Measurements from ENCODE around the gene ZFHX3.

ZFHX3 gene

DNA sequence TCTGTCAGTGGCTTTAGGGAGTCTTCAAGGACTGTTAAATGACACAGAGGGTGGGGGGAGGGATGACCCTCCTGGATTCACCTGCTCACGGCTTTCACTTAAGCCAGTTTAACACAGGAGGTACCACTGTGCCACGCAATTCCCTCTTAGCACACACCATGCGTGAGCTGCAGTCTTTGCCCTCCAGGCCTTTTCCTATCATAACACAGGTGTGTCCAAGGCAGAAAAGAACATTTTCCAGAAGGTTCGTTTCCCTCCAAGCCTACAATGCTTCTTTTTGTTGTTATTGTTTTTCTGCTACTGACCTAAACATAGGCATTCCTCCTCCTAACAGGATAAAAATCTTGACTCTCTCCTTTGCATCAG lies 1.1 kb downstream of the ZFHX3 start:
- no peak for TF ChIP-seq EP300 (IDR thresholded peaks at IDR 0.05; ENCODE audit: borderline replicate concordance)
- no peak for TF ChIP-seq USF1 (IDR thresholded peaks at IDR 0.05)
- TF ChIP-seq TCF12 (IDR thresholded peaks at IDR 0.05; ENCODE audit: low read depth) = no peak
- TF ChIP-seq FOXM1 (IDR thresholded peaks at IDR 0.05; ENCODE audit: borderline replicate concordance, low read depth) = no peak
- TF ChIP-seq CREB1 (IDR thresholded peaks at IDR 0.05; ENCODE audit: low read depth) = no peak
- no peak for TF ChIP-seq ZBTB7A (IDR thresholded peaks at IDR 0.05; ENCODE audit: low read depth)
- TF ChIP-seq MAX (IDR thresholded peaks at IDR 0.05) = no peak
- TF ChIP-seq TEAD4 (IDR thresholded peaks at IDR 0.05) = no peak
- TF ChIP-seq YY1 (IDR thresholded peaks at IDR 0.05; ENCODE audit: low read depth) = no peak
- TF ChIP-seq RAD21 (IDR thresholded peaks at IDR 0.05; ENCODE audit: low read depth) = no peak
- no peak for TF ChIP-seq REST (IDR thresholded peaks at IDR 0.05; ENCODE audit: low read depth)
- TF ChIP-seq NFIC (IDR thresholded peaks at IDR 0.05) = no peak

DNA sequence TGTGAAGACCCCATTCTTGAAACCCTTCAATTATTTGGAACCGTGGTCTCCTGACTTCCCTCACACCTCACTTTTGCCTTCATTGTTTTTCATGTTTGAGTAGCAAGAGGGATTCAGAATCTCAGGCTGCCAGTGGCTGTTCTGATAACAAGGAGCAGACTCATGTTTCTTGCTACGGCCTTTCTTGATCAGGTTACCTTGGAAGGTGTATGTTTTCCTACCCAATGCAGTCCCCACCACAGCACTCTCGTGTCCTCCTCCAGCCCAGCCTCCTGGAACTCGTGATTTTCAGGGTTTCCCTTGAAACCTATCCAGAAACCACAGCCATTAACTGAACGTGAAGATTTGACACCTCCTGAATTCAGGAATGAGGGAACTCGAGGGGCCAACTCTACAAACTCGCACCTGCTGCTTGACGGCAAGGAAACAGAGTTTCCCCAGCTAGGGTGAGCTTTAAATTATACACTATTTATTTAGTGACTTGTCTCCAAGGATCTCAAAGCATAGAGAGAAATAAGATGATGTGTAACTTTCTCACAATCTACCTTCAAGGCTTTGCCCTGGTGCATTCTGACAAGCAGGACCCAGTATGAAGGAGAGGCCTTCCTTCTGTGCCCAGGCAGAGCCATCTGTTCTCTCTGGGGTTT lies 1.6 kb downstream of the ZFHX3 start:
- no peak for TF ChIP-seq MAX (IDR thresholded peaks at IDR 0.05)
- no peak for TF ChIP-seq EGR1 (IDR thresholded peaks at IDR 0.05)
- TF ChIP-seq ZBTB7A (IDR thresholded peaks at IDR 0.05; ENCODE audit: low read depth) = no peak
- TF ChIP-seq TCF12 (IDR thresholded peaks at IDR 0.05; ENCODE audit: low read depth) = no peak
- no peak for TF ChIP-seq CREB1 (IDR thresholded peaks at IDR 0.05; ENCODE audit: low read depth)
- TF ChIP-seq CEBPB (IDR thresholded peaks at IDR 0.05) = no peak
- TF ChIP-seq TAF1 (IDR thresholded peaks at IDR 0.05; ENCODE audit: low read depth) = no peak
- no peak for TF ChIP-seq FOXM1 (IDR thresholded peaks at IDR 0.05; ENCODE audit: borderline replicate concordance, low read depth)
- no peak for TF ChIP-seq REST (IDR thresholded peaks at IDR 0.05; ENCODE audit: low read depth)
- no peak for TF ChIP-seq TEAD4 (IDR thresholded peaks at IDR 0.05)
- no peak for TF ChIP-seq EP300 (IDR thresholded peaks at IDR 0.05; ENCODE audit: borderline replicate concordance)
- TF ChIP-seq NFIC (IDR thresholded peaks at IDR 0.05) = no peak
- no peak for TF ChIP-seq YY1 (IDR thresholded peaks at IDR 0.05; ENCODE audit: low read depth)

DNA sequence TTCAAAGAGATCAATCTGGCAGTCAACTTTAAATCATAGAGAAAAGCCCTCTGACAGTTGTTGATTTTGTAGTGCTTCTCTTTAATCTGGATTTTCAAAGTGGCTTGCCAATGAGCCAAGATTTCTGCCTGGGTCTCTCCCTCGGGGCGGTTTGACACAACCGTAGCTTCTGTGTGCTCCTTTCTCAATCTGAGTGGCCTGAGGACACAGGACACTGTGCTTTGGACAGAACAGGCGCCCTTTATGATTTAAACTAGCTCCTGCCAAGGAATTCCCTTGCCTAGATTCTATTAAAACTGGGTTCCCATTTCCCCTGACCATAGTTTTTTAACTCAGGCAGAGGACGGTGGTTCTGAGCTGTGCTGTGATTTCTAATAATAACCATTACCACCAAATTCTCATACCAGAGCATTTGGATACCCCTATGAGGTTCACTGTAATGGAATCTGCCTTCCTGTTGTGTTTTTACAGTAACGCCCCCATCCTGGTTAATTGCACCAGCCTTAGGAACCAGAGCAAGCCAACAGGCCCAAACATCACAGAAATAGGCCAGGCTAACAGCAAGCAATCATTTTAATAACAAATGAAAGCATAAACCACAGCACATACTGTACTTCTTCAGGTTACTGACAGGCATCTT lies 4.0 kb downstream of the ZFHX3 start:
- TF ChIP-seq EP300 (IDR thresholded peaks at IDR 0.05; ENCODE audit: borderline replicate concordance) (no peak), MAX (IDR thresholded peaks at IDR 0.05) (no peak), RAD21 (IDR thresholded peaks at IDR 0.05; ENCODE audit: low read depth) (no peak), EGR1 (IDR thresholded peaks at IDR 0.05) (no peak), YY1 (IDR thresholded peaks at IDR 0.05; ENCODE audit: low read depth) (no peak), USF1 (IDR thresholded peaks at IDR 0.05) (no peak), FOXM1 (IDR thresholded peaks at IDR 0.05; ENCODE audit: borderline replicate concordance, low read depth) (no peak), CEBPB (IDR thresholded peaks at IDR 0.05) (no peak), REST (IDR thresholded peaks at IDR 0.05; ENCODE audit: low read depth) (no peak), NFIC (IDR thresholded peaks at IDR 0.05) (no peak), TAF1 (IDR thresholded peaks at IDR 0.05; ENCODE audit: low read depth) (no peak), TCF12 (IDR thresholded peaks at IDR 0.05; ENCODE audit: low read depth) (no peak), ZBTB7A (IDR thresholded peaks at IDR 0.05; ENCODE audit: low read depth) (no peak), CREB1 (IDR thresholded peaks at IDR 0.05; ENCODE audit: low read depth) (no peak), TEAD4 (IDR thresholded peaks at IDR 0.05) (no peak)

- TF ChIP-seq NFIC (IDR thresholded peaks at IDR 0.05) (no peak), EGR1 (IDR thresholded peaks at IDR 0.05) (no peak), TEAD4 (IDR thresholded peaks at IDR 0.05) (no peak), CEBPB (IDR thresholded peaks at IDR 0.05) (no peak), FOXM1 (IDR thresholded peaks at IDR 0.05; ENCODE audit: borderline replicate concordance, low read depth) (no peak), RAD21 (IDR thresholded peaks at IDR 0.05; ENCODE audit: low read depth) (no peak), TCF12 (IDR thresholded peaks at IDR 0.05; ENCODE audit: low read depth) (no peak), CREB1 (IDR thresholded peaks at IDR 0.05; ENCODE audit: low read depth) (no peak), TAF1 (IDR thresholded peaks at IDR 0.05; ENCODE audit: low read depth) (no peak), ZBTB7A (IDR thresholded peaks at IDR 0.05; ENCODE audit: low read depth) (no peak), YY1 (IDR thresholded peaks at IDR 0.05; ENCODE audit: low read depth) (no peak), MAX (IDR thresholded peaks at IDR 0.05) (no peak), USF1 (IDR thresholded peaks at IDR 0.05) (no peak), EP300 (IDR thresholded peaks at IDR 0.05; ENCODE audit: borderline replicate concordance) (no peak)
These were observed 5.1 kb downstream of the ZFHX3 start for GRCh38 chr16:73042807-73043206.
